Measurements from ENCODE around the gene CCDC86. TPM values are rescaled to one million over a fixed set of nuclear protein-coding genes. Genes with fewer than 3 reads are reported as not detected.

Gene CCDC86
- total and polyA plus RNA-seq, 2 of the 4 experiments (the other 2 are of a cell fraction) = 9.5 to 34.0 TPM

GRCh38 chr11:60814112-60814511 is 27.8 kb upstream of the CCDC86 start:
- Histone ChIP-seq H4K5ac (ENCODE audit: low read depth, low read length) (no peak overlapping the region), H2BK5ac (ENCODE audit: low read depth, low read length, poor library complexity, severe bottlenecking) (no peak overlapping the region), H3K79me1 (ENCODE audit: low read depth in 1 of 2, low read length in 2 of 2) (no peaks in the 10 kb centered on the region), H3K9me1 (ENCODE audit: insufficient read depth, low read length) (no peaks in the 10 kb centered on the region), H3K36me3 (ENCODE audit: control insufficient read depth, insufficient read depth, low read length) (no peaks in the 10 kb centered on the region), H4K8ac (ENCODE audit: low read depth in 2 of 2, low read length in 2 of 2) (no peak overlapping the region), H2BK120ac (ENCODE audit: low read depth, low read length) (no peak overlapping the region), H3K18ac (ENCODE audit: low read depth, low read length) (no peak overlapping the region), H3K4me2 (ENCODE audit: low read depth, low read length) (no peak overlapping the region), H3K4me3 (ENCODE audit: insufficient read depth, low read depth, low read length) (no peak overlapping the region), H2AFZ (replicated peaks; ENCODE audit: low read length, poor library complexity) (no peak overlapping the region), H3K27me3 (ENCODE audit: control insufficient read depth, insufficient read depth, low read length) (peaks cover 12% of the 10 kb centered on the region), H3K9ac (ENCODE audit: low read depth, low read length) (no peak overlapping the region), H2BK20ac (ENCODE audit: low read depth, low read length) (no peak overlapping the region), H3K56ac (ENCODE audit: extremely low read depth, insufficient read depth, low read length) (no peak overlapping the region), H3K4ac (ENCODE audit: low read depth, low read length) (no peak overlapping the region), H4K91ac (ENCODE audit: insufficient read depth, low read depth, low read length) (no peak overlapping the region), H3K27ac (ENCODE audit: insufficient read depth, low read length) (no peak overlapping the region), H2BK15ac (ENCODE audit: low read depth, low read length) (no peak overlapping the region), H4K20me1 (ENCODE audit: insufficient read depth, low read length) (no peaks in the 10 kb centered on the region), H3K9me3 (ENCODE audit: control insufficient read depth, insufficient read depth, low read length) (peaks cover 8% of the 10 kb centered on the region), H3K23ac (ENCODE audit: low read depth, low read length) (no peak overlapping the region), H3K4me1 (ENCODE audit: control insufficient read depth, insufficient read depth, low read length) (no peaks in the 10 kb centered on the region), H2AK5ac (ENCODE audit: low read depth, low read length) (no peak overlapping the region), H3K14ac (replicated peaks; ENCODE audit: low read depth, low read length) (no peak overlapping the region), H2AK9ac (replicated peaks; ENCODE audit: low read depth, low read length, poor library complexity) (no peak overlapping the region)
- dilution Hi-C loops (cut with HindIII; ENCODE audit: low sequenced_read_pairs, unreplicated experiment) (no loop called here), in situ Hi-C loops (cut with MboI; ENCODE audit: low sequenced_read_pairs) (no loop called here), intact Hi-C loops (cut with micrococcal nuclease) (no loop called here)
- no peak for TF ChIP-seq NFE2L2 (IDR thresholded peaks at IDR 0.05; ENCODE audit: low read depth, low read length)
- TF ChIP-seq FOS (IDR thresholded peaks at IDR 0.05; ENCODE audit: low read depth, low read length) = no peak
- TF ChIP-seq POLR2A (IDR thresholded peaks at IDR 0.05; ENCODE audit: low read depth, low read length) = no peak
- no peak for TF ChIP-seq MAFK (IDR thresholded peaks at IDR 0.05; ENCODE audit: low read depth, low read length)
- DNase-seq (no peak), ATAC-seq (ENCODE audit: low read depth) (no peak)
- no TSS peak for BruUV-seq (replicated peaks)
- WGBS, 2 experiments (ENCODE audit: extremely low coverage in 2 of 2, insufficient read length in 1 of 2) = 60% methylated on average over 1 of the region's 2 CpGs; no CpG with 5 or more reads in 1 of the 2 experiments
- ChIA-PET CTCF (no interaction called here), POLR2A (ENCODE audit: unreplicated experiment) (no interaction called here)

Measured in IMR-90 (cell line).